ENCODE data around the gene TRMT112.

The TRMT112 gene

GRCh38 chr11:64341851-64342791, 24.8 kb upstream of the TRMT112 start:
- DNase-seq (ENCODE audit: low read depth, low spot score), result peak; percentile 84
- peak overlapping the region; percentile 33 for H3K4me3 ChIP-seq (ENCODE audit: insufficient read length, low read depth)
- H3K9ac ChIP-seq (ENCODE audit: insufficient read length, low read depth), result peak overlapping the region; percentile 91
- TF ChIP-seq SUZ12 (IDR thresholded peaks at IDR 0.05; ENCODE audit: extremely low read depth, insufficient read depth, insufficient read length) (no peak), YY1 (IDR thresholded peaks at IDR 0.05; ENCODE audit: insufficient read depth, insufficient read length) (no peak), ZNF274 (IDR thresholded peaks at IDR 0.05; ENCODE audit: low read depth, low read length) (no peak)
- peaks cover 7% of the 10 kb centered on the region for H3K27me3 ChIP-seq (ENCODE audit: insufficient read depth, insufficient read length)
- no peaks in the 10 kb centered on the region for H3K36me3 ChIP-seq (ENCODE audit: insufficient read depth, insufficient read length, low read length)
- peaks cover 26% of the 10 kb centered on the region for H3K4me1 ChIP-seq (ENCODE audit: insufficient read depth, insufficient read length)
- H3K9me3 ChIP-seq (ENCODE audit: insufficient read depth, low read length), result no peaks in the 10 kb centered on the region

GRCh38 chr11:64341429-64341828, 24.1 kb upstream of the TRMT112 start:
- DNase-seq (ENCODE audit: low read depth, low spot score), result no peak
- peak overlapping the region; percentile 59 for H3K9ac ChIP-seq (ENCODE audit: insufficient read length, low read depth)
- peaks cover 26% of the 10 kb centered on the region for H3K4me1 ChIP-seq (ENCODE audit: insufficient read depth, insufficient read length)
- TF ChIP-seq SUZ12 (IDR thresholded peaks at IDR 0.05; ENCODE audit: extremely low read depth, insufficient read depth, insufficient read length), result no peak
- no peak for TF ChIP-seq ZNF274 (IDR thresholded peaks at IDR 0.05; ENCODE audit: low read depth, low read length)
- TF ChIP-seq YY1 (IDR thresholded peaks at IDR 0.05; ENCODE audit: insufficient read depth, insufficient read length), result no peak
- H3K36me3 ChIP-seq (ENCODE audit: insufficient read depth, insufficient read length, low read length), result no peaks in the 10 kb centered on the region
- peaks cover 7% of the 10 kb centered on the region for H3K27me3 ChIP-seq (ENCODE audit: insufficient read depth, insufficient read length)
- no peaks in the 10 kb centered on the region for H3K9me3 ChIP-seq (ENCODE audit: insufficient read depth, low read length)
- no peak overlapping the region for H3K4me3 ChIP-seq (ENCODE audit: insufficient read length, low read depth)

- H3K9ac ChIP-seq (ENCODE audit: insufficient read length, low read depth), result peak overlapping the region; percentile 50
- DNase-seq (ENCODE audit: low read depth, low spot score), result no peak
- peak overlapping the region; percentile 34 for H3K4me3 ChIP-seq (ENCODE audit: insufficient read length, low read depth)
- no peaks in the 10 kb centered on the region for H3K36me3 ChIP-seq (ENCODE audit: insufficient read depth, insufficient read length, low read length)
- TF ChIP-seq SUZ12 (IDR thresholded peaks at IDR 0.05; ENCODE audit: extremely low read depth, insufficient read depth, insufficient read length), result no peak
- TF ChIP-seq YY1 (IDR thresholded peaks at IDR 0.05; ENCODE audit: insufficient read depth, insufficient read length), result no peak
- TF ChIP-seq ZNF274 (IDR thresholded peaks at IDR 0.05; ENCODE audit: low read depth, low read length), result no peak
- H3K27me3 ChIP-seq (ENCODE audit: insufficient read depth, insufficient read length), result peaks cover 7% of the 10 kb centered on the region
- H3K4me1 ChIP-seq (ENCODE audit: insufficient read depth, insufficient read length), result peaks cover 23% of the 10 kb centered on the region
- H3K9me3 ChIP-seq (ENCODE audit: insufficient read depth, low read length), result no peaks in the 10 kb centered on the region
Observed at GRCh38 chr11:64340671-64341335, 23.4 kb upstream of the TRMT112 start.

DNA sequence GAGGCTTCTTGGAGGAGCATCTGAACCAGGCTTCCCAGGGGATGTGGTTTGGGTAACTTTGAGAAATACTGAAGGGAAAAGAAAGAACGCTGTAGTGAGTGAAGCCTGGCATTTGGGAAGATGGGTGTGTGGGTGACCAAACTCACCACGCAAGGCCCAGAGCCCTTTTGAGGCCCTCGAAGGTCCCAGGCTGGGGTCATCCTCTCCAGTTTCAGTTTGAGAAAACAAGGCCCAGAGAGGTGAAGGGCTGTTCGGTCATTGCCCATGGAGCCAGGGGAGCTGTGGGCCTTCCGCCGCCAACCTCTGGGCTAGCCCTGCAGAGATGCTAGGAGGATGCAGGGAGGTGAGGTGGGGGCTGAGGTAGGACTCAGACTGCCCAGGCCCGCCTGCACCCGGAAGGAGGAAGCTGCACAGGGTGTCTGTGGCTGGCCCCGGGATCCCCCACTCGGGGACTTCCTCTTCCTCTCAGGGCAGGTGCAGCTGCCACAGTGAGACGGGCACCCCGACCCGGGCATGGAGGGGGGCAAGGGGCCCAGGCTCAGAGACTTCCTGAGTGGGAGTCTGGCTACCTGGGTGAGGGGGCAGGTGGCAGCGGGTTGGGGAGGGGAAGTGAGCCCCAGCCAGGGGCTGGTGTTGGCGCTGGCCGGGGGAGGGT, 22.5 kb upstream of the TRMT112 start, which contains the start of gene CCDC88B:
TSS of gene CCDC88B (plus strand) at position 451 of the 655 bp plus-strand sequence. CDS start at position 514, 63 bp downstream.
- TF ChIP-seq YY1 (IDR thresholded peaks at IDR 0.05; ENCODE audit: insufficient read depth, insufficient read length) (no peak), SUZ12 (IDR thresholded peaks at IDR 0.05; ENCODE audit: extremely low read depth, insufficient read depth, insufficient read length) (no peak), ZNF274 (IDR thresholded peaks at IDR 0.05; ENCODE audit: low read depth, low read length) (no peak)
- peaks cover 7% of the 10 kb centered on the region for H3K27me3 ChIP-seq (ENCODE audit: insufficient read depth, insufficient read length)
- H3K36me3 ChIP-seq (ENCODE audit: insufficient read depth, insufficient read length, low read length), result no peaks in the 10 kb centered on the region
- peak within 1 kb of the TSS; percentile 34 for H3K4me3 ChIP-seq (ENCODE audit: insufficient read length, low read depth)
- peak within 1 kb of the TSS; percentile 50 for H3K9ac ChIP-seq (ENCODE audit: insufficient read length, low read depth)
- H3K9me3 ChIP-seq (ENCODE audit: insufficient read depth, low read length), result no peaks in the 10 kb centered on the region
- no peak for DNase-seq (ENCODE audit: low read depth, low spot score)
- H3K4me1 ChIP-seq (ENCODE audit: insufficient read depth, insufficient read length), result peaks cover 23% of the 10 kb centered on the region

- Histone ChIP-seq H3K27me3 (ENCODE audit: insufficient read depth, insufficient read length) (peaks cover 7% of the 10 kb centered on the region), H3K4me3 (ENCODE audit: insufficient read length, low read depth) (no peak overlapping the region), H3K36me3 (ENCODE audit: insufficient read depth, insufficient read length, low read length) (no peaks in the 10 kb centered on the region), H3K9ac (ENCODE audit: insufficient read length, low read depth) (no peak overlapping the region), H3K9me3 (ENCODE audit: insufficient read depth, low read length) (no peaks in the 10 kb centered on the region), H3K4me1 (ENCODE audit: insufficient read depth, insufficient read length) (peaks cover 23% of the 10 kb centered on the region)
- TF ChIP-seq YY1 (IDR thresholded peaks at IDR 0.05; ENCODE audit: insufficient read depth, insufficient read length) (no peak), ZNF274 (IDR thresholded peaks at IDR 0.05; ENCODE audit: low read depth, low read length) (no peak), SUZ12 (IDR thresholded peaks at IDR 0.05; ENCODE audit: extremely low read depth, insufficient read depth, insufficient read length) (no peak)
- no peak for DNase-seq (ENCODE audit: low read depth, low spot score)
Observed at GRCh38 chr11:64339286-64339685, 21.9 kb upstream of the TRMT112 start.

DNA sequence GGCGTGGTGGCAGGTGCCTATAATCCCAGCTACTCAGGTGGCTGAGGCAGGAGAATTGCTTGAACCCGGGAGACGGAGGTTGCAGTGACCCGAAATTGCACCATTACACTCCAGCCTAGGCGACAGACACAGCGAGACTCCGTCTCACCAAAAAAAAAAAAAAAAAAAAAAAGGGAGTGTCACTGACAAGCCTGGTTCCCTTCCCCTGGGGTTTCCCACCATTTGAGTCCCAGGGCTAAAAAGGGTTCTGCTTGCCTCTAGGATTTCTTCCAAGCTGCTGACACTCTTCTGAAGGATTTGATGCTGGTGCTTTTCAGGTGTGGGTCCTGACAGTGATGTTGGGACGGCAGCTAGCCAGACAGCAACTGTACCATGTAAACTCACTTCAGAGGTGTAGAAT, 21.4 kb upstream of the TRMT112 start:
- Histone ChIP-seq H3K9me3 (ENCODE audit: insufficient read depth, low read length) (no peaks in the 10 kb centered on the region), H3K4me3 (ENCODE audit: insufficient read length, low read depth) (no peak overlapping the region), H3K9ac (ENCODE audit: insufficient read length, low read depth) (peak overlapping the region; percentile 23), H3K36me3 (ENCODE audit: insufficient read depth, insufficient read length, low read length) (no peaks in the 10 kb centered on the region), H3K27me3 (ENCODE audit: insufficient read depth, insufficient read length) (peaks cover 7% of the 10 kb centered on the region), H3K4me1 (ENCODE audit: insufficient read depth, insufficient read length) (peaks cover 23% of the 10 kb centered on the region)
- no peak for DNase-seq (ENCODE audit: low read depth, low spot score)
- no peak for TF ChIP-seq SUZ12 (IDR thresholded peaks at IDR 0.05; ENCODE audit: extremely low read depth, insufficient read depth, insufficient read length)
- no peak for TF ChIP-seq ZNF274 (IDR thresholded peaks at IDR 0.05; ENCODE audit: low read depth, low read length)
- TF ChIP-seq YY1 (IDR thresholded peaks at IDR 0.05; ENCODE audit: insufficient read depth, insufficient read length), result no peak

Data from NT2/D1 (cell line).